WTC11 (cell line): ENCODE measurements around the gene FILIP1L. TPM values are rescaled to one million over a fixed set of nuclear protein-coding genes. Genes with fewer than 3 reads are reported as not detected.

ENCODE experiments used
- ATAC-seq: fragments of 200-7000 bp; cut with Tn5 transposase; 2 replicates; pipeline ENCODE4 v1.10.0; 2021; ENCODE audit warnings: mild to moderate bottlenecking, moderate library complexity
- CTCF ChIA-PET: fragments of 300-600 bp; sonication (Branson Sonifier 250); formaldehyde crosslinking; loops from one replicate; lab custom pipeline; 2021; ENCODE audit warnings: antibody characterized with exemption; lab: Charles Lee
- POLR2A ChIA-PET: fragments of 350-600 bp; sonication (Branson Sonifier 250); formaldehyde crosslinking; loops from one replicate; lab custom pipeline; 2021; ENCODE audit warnings: antibody characterized with exemption; lab: Charles Lee
- DNase-seq: peaks from one replicate; pipeline ENCODE4 v3.0.0; 2021; ENCODE audit warnings: low spot score
- H3K27ac Mint-ChIP-seq: 2 replicates; pipeline ENCODE4 v1.8.0; 2021; ENCODE audit warnings: mixed read lengths
- H3K27me3 Mint-ChIP-seq: 2 replicates; pipeline ENCODE4 v1.8.0; 2021; ENCODE audit warnings: low read depth, mild to moderate bottlenecking, moderate library complexity, mixed read lengths
- H3K36me3 Mint-ChIP-seq: 2 replicates; pipeline ENCODE4 v1.8.0; 2021; ENCODE audit warnings: mixed read lengths
- H3K4me1 Mint-ChIP-seq: 2 replicates; pipeline ENCODE4 v1.8.0; 2022; ENCODE audit warnings: mixed read lengths
- H3K4me3 Mint-ChIP-seq: 2 replicates; pipeline ENCODE4 v1.8.0; 2021; ENCODE audit warnings: mild to moderate bottlenecking, moderate library complexity, mixed read lengths
- H3K9me3 Mint-ChIP-seq: 2 replicates; pipeline ENCODE4 v1.8.0; 2021; ENCODE audit warnings: mixed read lengths
- ARID4B ChIP-seq: sonication (generic); formaldehyde crosslinking; IDR thresholded peaks from 2 replicates; pipeline ENCODE4 v1.8.0; 2023; ENCODE audit warnings: missing genetic modification reagents, mild to moderate bottlenecking, borderline replicate concordance
- E2F5 ChIP-seq: sonication (generic); formaldehyde crosslinking; IDR thresholded peaks from 2 replicates; pipeline ENCODE4 v1.8.1; 2022; ENCODE audit warnings: mild to moderate bottlenecking, moderate library complexity, missing genetic modification reagents
- EMX1 ChIP-seq: fragments of 250-450 bp; sonication (Bioruptor Pico); IDR thresholded peaks from 2 replicates; pipeline ENCODE4 v1.8.0; 2021; ENCODE audit warnings: mild to moderate bottlenecking
- ESRRA ChIP-seq: sonication (generic); formaldehyde crosslinking; IDR thresholded peaks from 2 replicates; pipeline ENCODE4 v1.8.1; 2022; ENCODE audit warnings: mild to moderate bottlenecking, missing genetic modification reagents, borderline replicate concordance
- FOXK1 ChIP-seq: sonication (generic); formaldehyde crosslinking; IDR thresholded peaks from 2 replicates; pipeline ENCODE4 v1.8.0; 2022; ENCODE audit warnings: mild to moderate bottlenecking, moderate library complexity, missing genetic modification reagents
- MAX ChIP-seq: sonication (generic); formaldehyde crosslinking; IDR thresholded peaks from 2 replicates; pipeline ENCODE4 v1.8.0; 2022; ENCODE audit warnings: mild to moderate bottlenecking, missing genetic modification reagents
- MLX ChIP-seq: sonication (generic); formaldehyde crosslinking; IDR thresholded peaks from 2 replicates; pipeline ENCODE4 v1.8.1; 2023; ENCODE audit warnings: mild to moderate bottlenecking, missing genetic modification reagents, moderate library complexity
- NFATC4 ChIP-seq: fragments of 250-450 bp; sonication (Bioruptor Pico); IDR thresholded peaks from 2 replicates; pipeline ENCODE4 v1.9.0; 2021; ENCODE audit warnings: mild to moderate bottlenecking
- NR2C2 ChIP-seq: sonication (generic); formaldehyde crosslinking; IDR thresholded peaks from 2 replicates; pipeline ENCODE4 v1.8.0; 2022; ENCODE audit warnings: mild to moderate bottlenecking, missing genetic modification reagents
- NR3C1 ChIP-seq: sonication (generic); formaldehyde crosslinking; conservative IDR thresholded peaks from 2 replicates; pipeline ENCODE4 v1.8.1; 2023; ENCODE audit warnings: low read depth, mild to moderate bottlenecking, missing genetic modification reagents
- SMAD3 ChIP-seq: sonication (generic); formaldehyde crosslinking; IDR thresholded peaks from 2 replicates; pipeline ENCODE4 v1.8.0; 2022; ENCODE audit warnings: missing genetic modification reagents, mild to moderate bottlenecking, borderline replicate concordance
- SMAD4 ChIP-seq: sonication (generic); formaldehyde crosslinking; IDR thresholded peaks from 2 replicates; pipeline ENCODE4 v1.8.0; 2022; ENCODE audit warnings: mild to moderate bottlenecking, missing genetic modification reagents
- ZMAT4 ChIP-seq: fragments of 250-450 bp; sonication (Bioruptor Pico); IDR thresholded peaks from 2 replicates; pipeline ENCODE4 v1.9.0; 2021; ENCODE audit warnings: mild to moderate bottlenecking
- ZNF121 ChIP-seq: sonication (generic); formaldehyde crosslinking; IDR thresholded peaks from 2 replicates; pipeline ENCODE4 v1.8.0; 2023; ENCODE audit warnings: missing genetic modification reagents
- ZNF138 ChIP-seq: sonication (generic); formaldehyde crosslinking; conservative IDR thresholded peaks from 2 replicates; pipeline ENCODE4 v1.8.1; 2022; ENCODE audit warnings: mild to moderate bottlenecking, moderate library complexity, missing genetic modification reagents
- ZNF416 ChIP-seq: fragments of 250-450 bp; sonication (Bioruptor Pico); IDR thresholded peaks from 2 replicates; pipeline ENCODE4 v1.9.0; 2021; ENCODE audit warnings: mild to moderate bottlenecking, inconsistent platforms
- ZNF671 ChIP-seq: fragments of 250-450 bp; sonication (Bioruptor Pico); IDR thresholded peaks from 2 replicates; pipeline ENCODE4 v1.8.0; 2021; ENCODE audit warnings: mild to moderate bottlenecking
- total RNA-seq: library from RNA; stranded (reverse); gene quantifications from 3 replicates; pipeline ENCODE4 v1.2.3, GENCODE V29; 2021

The FILIP1L gene
- total RNA-seq, 1 experiment from 2014 or later, result 0.17 TPM

GRCh38 chr3:100108464-100109079, 5.7 kb downstream of the FILIP1L start:
- Mint-ChIP-seq H3K27ac (0 out of 2 replicates have a peak overlapping the region, but pooled peaks have one; percentile 7), H3K36me3 (no peaks in the 10 kb centered on the region), H3K9me3 (no peaks in the 10 kb centered on the region), H3K4me3 (no peak overlapping the region), H3K27me3 (no peaks in the 10 kb centered on the region), H3K4me1 (peaks cover 14% of the 10 kb centered on the region)
- no peak for ATAC-seq
- DNase-seq, result no peak
- no peak for TF ChIP-seq MAX (CRISPR knock-in tag)
- POLR2A ChIA-PET, result no interaction called here
- CTCF ChIA-PET, result no interaction called here

- no peak for DNase-seq
- no peak overlapping the region for H3K27ac Mint-ChIP-seq
- H3K4me3 Mint-ChIP-seq, result no peak overlapping the region
- no peaks in the 10 kb centered on the region for H3K27me3 Mint-ChIP-seq
- no peak for TF ChIP-seq MLX (CRISPR knock-in tag)
- TF ChIP-seq ARID4B (CRISPR knock-in tag), result no peak
- no peak for TF ChIP-seq NFATC4
- no peak for TF ChIP-seq ZMAT4
- no peak for TF ChIP-seq SMAD4 (CRISPR knock-in tag)
- no peak for TF ChIP-seq ZNF416
- TF ChIP-seq ESRRA (CRISPR knock-in tag), result no peak
- no peak for TF ChIP-seq E2F5
- no peak for TF ChIP-seq ZNF138 (CRISPR knock-in tag)
- TF ChIP-seq EMX1 (CRISPR knock-in tag), result no peak
- no peak for TF ChIP-seq ZNF671
- TF ChIP-seq SMAD3, result no peak
- no peak for TF ChIP-seq ZNF121 (CRISPR knock-in tag)
- no peak for TF ChIP-seq FOXK1 (CRISPR knock-in tag)
- TF ChIP-seq NR2C2, result no peak
- no peak for TF ChIP-seq NR3C1 (CRISPR knock-in tag)
- no peaks in the 10 kb centered on the region for H3K36me3 Mint-ChIP-seq
- H3K4me1 Mint-ChIP-seq, result peaks cover 21% of the 10 kb centered on the region
- ChIA-PET POLR2A (no interaction called here), CTCF (interaction anchor here (1.8 kb wide), 1 partner anchor 147 kb away, joined by 8 read pairs; no protein-coding TSS in a partner anchor)
- ATAC-seq, result no peak
- no peaks in the 10 kb centered on the region for H3K9me3 Mint-ChIP-seq
Measured at GRCh38 chr3:100107221-100107814, 7.0 kb downstream of the FILIP1L start.
